GM23338 (cell line): ENCODE data around the gene FOXJ1. TPM values are rescaled to one million over a fixed set of nuclear protein-coding genes. Genes with fewer than 3 reads are reported as not detected.
"Not testable (repeated sequence)": the region's sequence is repeated elsewhere in the genome, so short reads cannot be mapped to it uniquely, and the experiment has no call there.

Experiments
- ATAC-seq: fragments of 200-7000 bp; cut with Tn5 transposase; 3 replicates; pipeline ENCODE4 v1.9.1; 2020
- DNase-seq: peaks from one replicate; pipeline ENCODE4 v3.0.0-alpha.2; 2015; ENCODE audit warnings: low spot score
- H2AFZ ChIP-seq: fragments of 200-600 bp; sonication (generic); 2 replicates; pipeline ENCODE4 v1.8.0; 2016; ENCODE audit warnings: antibody characterized with exemption, mild to moderate bottlenecking, moderate library complexity
- H3F3A ChIP-seq: fragments of 200-600 bp; sonication (generic); replicated peaks from 2 replicates; pipeline ENCODE4 v1.8.0; 2017; ENCODE audit warnings: antibody characterized with exemption, mixed run types, low read depth
- H3K27ac ChIP-seq: fragments of 200-600 bp; sonication (generic); 2 replicates; pipeline ENCODE4 v1.6.1; 2016; ENCODE audit warnings: low read depth
- H3K27me3 ChIP-seq: fragments of 200-600 bp; sonication (generic); 2 replicates; pipeline ENCODE4 v1.8.0; 2016; ENCODE audit warnings: mild to moderate bottlenecking, mixed run types, moderate library complexity; ENCODE audit not compliant: insufficient read depth
- H3K36me3 ChIP-seq: fragments of 200-600 bp; sonication (generic); 2 replicates; pipeline ENCODE4 v1.8.0; 2016; ENCODE audit warnings: mild to moderate bottlenecking; ENCODE audit not compliant: insufficient read depth
- H3K4me1 ChIP-seq: fragments of 200-600 bp; sonication (generic); 2 replicates; pipeline ENCODE4 v1.8.0; 2016; ENCODE audit warnings: mild to moderate bottlenecking, moderate library complexity; ENCODE audit not compliant: insufficient read depth
- H3K4me2 ChIP-seq: fragments of 200-600 bp; sonication (generic); 2 replicates; pipeline ENCODE4 v1.7.1; 2017; ENCODE audit warnings: mixed run types
- H3K4me3 ChIP-seq: fragments of 200-600 bp; sonication (generic); 2 replicates; pipeline ENCODE4 v1.6.1; 2016; ENCODE audit warnings: mixed run types
- H3K79me2 ChIP-seq: fragments of 200-600 bp; sonication (generic); replicated peaks from 2 replicates; pipeline ENCODE4 v1.8.0; 2017; ENCODE audit warnings: mild to moderate bottlenecking; ENCODE audit not compliant: insufficient read depth
- H3K9me2 ChIP-seq: fragments of 200-600 bp; sonication (generic); 2 replicates; pipeline ENCODE4 v1.8.0; 2017; ENCODE audit not compliant: insufficient read depth
- H4K20me1 ChIP-seq: fragments of 200-600 bp; sonication (generic); replicated peaks from 2 replicates; pipeline ENCODE4 v1.8.0; 2017; ENCODE audit warnings: mild to moderate bottlenecking; ENCODE audit not compliant: insufficient read depth
- H3K27ac Mint-ChIP-seq: 2 replicates; pipeline ENCODE4 v1.8.0; 2020; ENCODE audit warnings: inconsistent platforms, mild to moderate bottlenecking, moderate library complexity, mixed read lengths
- H3K27me3 Mint-ChIP-seq: 3 replicates; pipeline ENCODE4 v1.8.0; 2022; ENCODE audit warnings: low read depth, mild to moderate bottlenecking, moderate library complexity, mixed read lengths, inconsistent platforms; ENCODE audit not compliant: insufficient read depth, poor library complexity
- H3K36me3 Mint-ChIP-seq: 3 replicates; pipeline ENCODE4 v1.8.0; 2021; ENCODE audit warnings: low read depth, mild to moderate bottlenecking, inconsistent platforms, moderate library complexity, mixed read lengths
- H3K4me1 Mint-ChIP-seq: 3 replicates; pipeline ENCODE4 v1.8.0; 2020; ENCODE audit warnings: mild to moderate bottlenecking, inconsistent platforms, mixed read lengths
- H3K4me3 Mint-ChIP-seq: 3 replicates; pipeline ENCODE4 v1.8.0; 2021; ENCODE audit warnings: moderate library complexity, mild to moderate bottlenecking, inconsistent platforms, mixed read lengths
- H3K9me3 Mint-ChIP-seq: 3 replicates; pipeline ENCODE4 v1.8.0; 2020; ENCODE audit warnings: moderate library complexity, mild to moderate bottlenecking, inconsistent platforms, mixed read lengths
- CREB1 ChIP-seq: fragments of 250-450 bp; sonication (Bioruptor Pico); IDR thresholded peaks from 2 replicates; pipeline ENCODE4 v1.5.0; 2020; ENCODE audit warnings: low read depth, mild to moderate bottlenecking, moderate library complexity
- CTCF ChIP-seq, 2 experiments: fragments of 200-600 bp in 1 of 2; sonication (generic) in 1 of 2; conservative IDR thresholded peaks; 2 replicates each; pipeline versions ENCODE4 v1.5.1 to v1.6.1; 2016 to 2017; ENCODE audit warnings: antibody characterized with exemption in 2 of 2, low read depth in 2 of 2, mild to moderate bottlenecking in 2 of 2, moderate library complexity in 1 of 2
- EZH2 ChIP-seq: fragments of 200-600 bp; sonication (generic); IDR thresholded peaks from one replicate; pipeline ENCODE4 v1.8.0; 2017; ENCODE audit warnings: antibody characterized with exemption, mild to moderate bottlenecking, low read depth; ENCODE audit not compliant: unreplicated experiment
- JUNB ChIP-seq: IDR thresholded peaks from one replicate; pipeline ENCODE4 v1.6.1; 2016; ENCODE audit warnings: antibody characterized with exemption; ENCODE audit not compliant: unreplicated experiment
- POLR2AphosphoS5 ChIP-seq: IDR thresholded peaks from 2 replicates; pipeline ENCODE4 v1.6.1; 2016; ENCODE audit warnings: antibody characterized with exemption, low read depth
- STAT1 ChIP-seq: IDR thresholded peaks from one replicate; pipeline ENCODE4 v1.6.1; 2016; ENCODE audit warnings: antibody characterized with exemption; ENCODE audit not compliant: unreplicated experiment
- ZNF331 ChIP-seq: fragments of 250-450 bp; sonication (Bioruptor Pico); IDR thresholded peaks from 2 replicates; pipeline ENCODE4 v1.5.0; 2020; ENCODE audit warnings: low read depth, mild to moderate bottlenecking, moderate library complexity
- polyA plus RNA-seq: library from polyadenylated mRNA; unstranded; fragments of >200 nt; fragmentation: Nextera tagmentation; extraction: Ambion mirVana; gene quantifications from 2 replicates; pipeline ENCODE4 v1.2.1, GENCODE V29; 2016
- total RNA-seq: library from RNA; depleted of rRNA; stranded (reverse); fragments of >200 nt; shearing (Covaris generic); gene quantifications from 2 replicates; pipeline ENCODE4 v1.2.3, GENCODE V29; 2014
- TF ChIP-seq, protein P1 (sequence below): IDR thresholded peaks from one replicate; pipeline ENCODE4 v1.6.1; 2018; ENCODE audit warnings: antibody characterized with exemption; ENCODE audit not compliant: unreplicated experiment

Gene FOXJ1
- total and polyA plus RNA-seq, 2 experiments from 2014 or later = 2.3 to 12.3 TPM

- H3K79me2 ChIP-seq = no peaks in the 10 kb centered on the region
- peak; percentile 33; the same call in 2 of the 3 replicates for ATAC-seq
- peaks cover 2% of the 10 kb centered on the region for H3K27me3 Mint-ChIP-seq
- peaks cover 17% of the 10 kb centered on the region for H3K4me1 Mint-ChIP-seq
- no peak overlapping the region for H3K4me3 ChIP-seq
- no peak overlapping the region for H3K4me3 Mint-ChIP-seq
- H3K27ac ChIP-seq = no peak overlapping the region
- no peaks in the 10 kb centered on the region for H4K20me1 ChIP-seq
- H3K36me3 Mint-ChIP-seq = no peaks in the 10 kb centered on the region
- peaks cover 12% of the 10 kb centered on the region; the same call in 1 of the 2 replicates for H3K4me1 ChIP-seq
- H3K36me3 ChIP-seq = no peaks in the 10 kb centered on the region
- H3K27me3 ChIP-seq = no peaks in the 10 kb centered on the region
- H3F3A ChIP-seq = no peaks in the 10 kb centered on the region; the same call in 1 of the 2 replicates
- no peak for TF ChIP-seq CREB1 (CRISPR knock-in tag)
- TF ChIP-seq POLR2AphosphoS5 = no peak
- TF ChIP-seq, protein P1, sequence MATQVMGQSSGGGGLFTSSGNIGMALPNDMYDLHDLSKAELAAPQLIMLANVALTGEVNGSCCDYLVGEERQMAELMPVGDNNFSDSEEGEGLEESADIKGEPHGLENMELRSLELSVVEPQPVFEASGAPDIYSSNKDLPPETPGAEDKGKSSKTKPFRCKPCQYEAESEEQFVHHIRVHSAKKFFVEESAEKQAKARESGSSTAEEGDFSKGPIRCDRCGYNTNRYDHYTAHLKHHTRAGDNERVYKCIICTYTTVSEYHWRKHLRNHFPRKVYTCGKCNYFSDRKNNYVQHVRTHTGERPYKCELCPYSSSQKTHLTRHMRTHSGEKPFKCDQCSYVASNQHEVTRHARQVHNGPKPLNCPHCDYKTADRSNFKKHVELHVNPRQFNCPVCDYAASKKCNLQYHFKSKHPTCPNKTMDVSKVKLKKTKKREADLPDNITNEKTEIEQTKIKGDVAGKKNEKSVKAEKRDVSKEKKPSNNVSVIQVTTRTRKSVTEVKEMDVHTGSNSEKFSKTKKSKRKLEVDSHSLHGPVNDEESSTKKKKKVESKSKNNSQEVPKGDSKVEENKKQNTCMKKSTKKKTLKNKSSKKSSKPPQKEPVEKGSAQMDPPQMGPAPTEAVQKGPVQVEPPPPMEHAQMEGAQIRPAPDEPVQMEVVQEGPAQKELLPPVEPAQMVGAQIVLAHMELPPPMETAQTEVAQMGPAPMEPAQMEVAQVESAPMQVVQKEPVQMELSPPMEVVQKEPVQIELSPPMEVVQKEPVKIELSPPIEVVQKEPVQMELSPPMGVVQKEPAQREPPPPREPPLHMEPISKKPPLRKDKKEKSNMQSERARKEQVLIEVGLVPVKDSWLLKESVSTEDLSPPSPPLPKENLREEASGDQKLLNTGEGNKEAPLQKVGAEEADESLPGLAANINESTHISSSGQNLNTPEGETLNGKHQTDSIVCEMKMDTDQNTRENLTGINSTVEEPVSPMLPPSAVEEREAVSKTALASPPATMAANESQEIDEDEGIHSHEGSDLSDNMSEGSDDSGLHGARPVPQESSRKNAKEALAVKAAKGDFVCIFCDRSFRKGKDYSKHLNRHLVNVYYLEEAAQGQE = no peak
- H2AFZ ChIP-seq = no peak overlapping the region
- H3K4me2 ChIP-seq = no peak overlapping the region
- no peaks in the 10 kb centered on the region for H3K9me3 Mint-ChIP-seq
- H3K27ac Mint-ChIP-seq = no peak overlapping the region
- peak; percentile 31 for DNase-seq
- no peaks in the 10 kb centered on the region for H3K9me2 ChIP-seq
Measured at GRCh38 chr17:76188213-76189016, 47.4 kb upstream of the FOXJ1 start.

DNA sequence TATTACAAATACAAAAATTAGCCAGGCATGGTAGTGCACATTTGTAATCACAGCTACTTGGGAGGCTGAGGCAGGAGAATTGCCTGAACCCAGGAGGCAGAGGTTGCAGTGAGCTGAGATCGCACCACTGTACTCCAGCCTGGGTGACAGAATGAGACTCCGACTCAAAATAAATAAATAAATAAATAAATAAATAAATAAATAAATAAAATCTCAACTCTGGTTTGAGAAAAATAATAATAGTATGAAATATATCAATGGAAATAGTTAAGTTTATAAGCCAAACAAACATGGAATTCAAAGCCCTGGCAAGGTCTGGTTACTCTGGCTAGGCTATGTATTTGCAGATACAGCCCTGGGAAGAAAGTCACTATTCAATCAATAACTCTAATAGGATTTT lies 45.7 kb upstream of the FOXJ1 start:
- H3K36me3 ChIP-seq, H2AFZ ChIP-seq, ATAC-seq, H3F3A ChIP-seq, H3K27ac Mint-ChIP-seq, H3K9me3 Mint-ChIP-seq, H3K27ac ChIP-seq, H3K79me2 ChIP-seq, H3K4me2 ChIP-seq, H3K4me3 ChIP-seq, H3K4me3 Mint-ChIP-seq, H3K36me3 Mint-ChIP-seq, H3K27me3 ChIP-seq, H4K20me1 ChIP-seq, H3K4me1 ChIP-seq, DNase-seq, H3K9me2 ChIP-seq: not testable (repeated sequence)
- Mint-ChIP-seq H3K27me3 (peaks cover 10% of the 10 kb centered on the region), H3K4me1 (peaks cover 12% of the 10 kb centered on the region)

DNA sequence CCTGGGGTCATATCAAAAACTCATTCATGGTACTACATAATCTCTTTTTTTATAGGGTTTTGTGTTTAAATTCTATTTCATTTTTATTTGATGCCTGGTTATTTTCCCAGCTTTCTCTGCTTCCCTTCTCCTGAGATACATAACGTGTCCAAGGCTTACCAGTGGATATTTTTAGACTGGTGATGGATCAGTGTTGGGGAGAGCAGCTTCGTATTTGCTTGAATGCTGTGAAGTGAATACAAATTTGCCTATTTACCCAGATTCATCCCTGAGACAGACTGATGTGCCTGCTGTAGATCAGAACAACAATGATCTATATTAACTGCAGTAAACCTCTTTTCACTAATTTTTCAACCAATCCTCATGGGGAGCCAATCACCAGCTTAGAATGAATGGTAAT lies 43.2 kb upstream of the FOXJ1 start:
- no peaks in the 10 kb centered on the region for H3K36me3 Mint-ChIP-seq
- Histone ChIP-seq H3K4me2 (no peak overlapping the region), H3K27me3 (no peaks in the 10 kb centered on the region), H3F3A (no peaks in the 10 kb centered on the region), H3K27ac (no peak overlapping the region), H3K4me3 (no peak overlapping the region), H3K36me3 (no peaks in the 10 kb centered on the region), H3K9me2 (no peaks in the 10 kb centered on the region), H2AFZ (no peak overlapping the region), H3K79me2 (no peaks in the 10 kb centered on the region), H4K20me1 (no peaks in the 10 kb centered on the region), H3K4me1 (no peaks in the 10 kb centered on the region)
- ATAC-seq = no peak
- no peak for DNase-seq
- TF ChIP-seq ZNF331 (CRISPR knock-in tag) (no peak), CTCF (conservative IDR thresholded peaks at IDR 0.05; ENCODE audit: low read depth in 2 of 2) (no peak), EZH2 (no peak), STAT1 (no peak), JUNB (no peak)
- H3K4me1 Mint-ChIP-seq = peaks cover 5% of the 10 kb centered on the region; the same call in 2 of the 3 replicates
- peaks cover 8% of the 10 kb centered on the region for H3K27me3 Mint-ChIP-seq
- no peak overlapping the region for H3K4me3 Mint-ChIP-seq
- no peak overlapping the region for H3K27ac Mint-ChIP-seq
- no peaks in the 10 kb centered on the region for H3K9me3 Mint-ChIP-seq
